ENCODE measurements around the gene SLC7A4. TPM values are rescaled to one million over a fixed set of nuclear protein-coding genes. Genes with fewer than 3 reads are reported as not detected.

SLC7A4 gene
- total and polyA plus RNA-seq, 3 donors from 2014 or later = 54.8 to 64.8 (median 60.3) TPM

DNA sequence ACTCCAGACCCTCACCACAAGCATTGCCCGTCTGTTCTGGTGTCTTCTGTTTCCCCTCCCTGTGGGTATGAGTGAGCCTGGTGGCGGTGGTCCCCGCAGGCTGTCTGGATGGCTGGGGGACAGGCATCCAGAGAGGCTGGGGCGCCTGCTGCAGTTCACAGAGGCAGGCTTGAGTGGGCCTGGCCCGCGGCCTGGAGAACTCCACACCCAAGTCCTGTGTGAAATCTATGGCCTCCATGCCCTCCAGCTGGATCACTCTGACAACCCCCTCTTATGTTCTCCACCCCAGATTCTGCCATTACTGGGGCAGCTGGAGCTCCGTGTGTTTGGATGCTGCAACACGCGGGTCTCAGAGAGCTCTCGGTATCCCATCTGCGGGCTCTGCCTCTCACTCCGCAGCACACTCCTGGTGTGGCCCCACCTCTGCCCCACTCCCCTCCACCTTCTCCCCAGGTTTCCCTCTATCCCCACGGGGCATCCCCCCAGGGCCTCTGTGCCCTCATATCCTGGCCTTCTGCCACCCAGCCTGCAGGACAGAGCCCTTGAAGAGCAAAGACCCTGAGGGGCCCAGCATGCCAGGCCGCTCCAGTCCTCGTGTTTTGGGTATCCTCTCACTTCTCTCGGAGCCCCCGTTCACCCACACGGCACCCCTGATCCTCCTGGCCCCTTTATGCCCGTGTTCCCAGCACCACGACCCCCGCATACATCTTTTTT lies 44.7 kb upstream of the SLC7A4 start:
- Histone ChIP-seq H3K4me3 (no peak overlapping the region), H3K9me3 (no peaks in the 10 kb centered on the region), H3K27me3 (no peaks in the 10 kb centered on the region), H3K4me1 (no peaks in the 10 kb centered on the region), H3K27ac (no peak overlapping the region), H3K36me3 (ENCODE audit: low read depth, missing control alignments) (no peaks in the 10 kb centered on the region)
- TF ChIP-seq, protein P1, sequence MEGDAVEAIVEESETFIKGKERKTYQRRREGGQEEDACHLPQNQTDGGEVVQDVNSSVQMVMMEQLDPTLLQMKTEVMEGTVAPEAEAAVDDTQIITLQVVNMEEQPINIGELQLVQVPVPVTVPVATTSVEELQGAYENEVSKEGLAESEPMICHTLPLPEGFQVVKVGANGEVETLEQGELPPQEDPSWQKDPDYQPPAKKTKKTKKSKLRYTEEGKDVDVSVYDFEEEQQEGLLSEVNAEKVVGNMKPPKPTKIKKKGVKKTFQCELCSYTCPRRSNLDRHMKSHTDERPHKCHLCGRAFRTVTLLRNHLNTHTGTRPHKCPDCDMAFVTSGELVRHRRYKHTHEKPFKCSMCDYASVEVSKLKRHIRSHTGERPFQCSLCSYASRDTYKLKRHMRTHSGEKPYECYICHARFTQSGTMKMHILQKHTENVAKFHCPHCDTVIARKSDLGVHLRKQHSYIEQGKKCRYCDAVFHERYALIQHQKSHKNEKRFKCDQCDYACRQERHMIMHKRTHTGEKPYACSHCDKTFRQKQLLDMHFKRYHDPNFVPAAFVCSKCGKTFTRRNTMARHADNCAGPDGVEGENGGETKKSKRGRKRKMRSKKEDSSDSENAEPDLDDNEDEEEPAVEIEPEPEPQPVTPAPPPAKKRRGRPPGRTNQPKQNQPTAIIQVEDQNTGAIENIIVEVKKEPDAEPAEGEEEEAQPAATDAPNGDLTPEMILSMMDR (IDR thresholded peaks at IDR 0.05) = no peak
- no peak for TF ChIP-seq POLR2A (IDR thresholded peaks at IDR 0.05)
- intact Hi-C loops (cut with DNase I; ENCODE audit: low total_unique reads) = no loop called here
- no peak for DNase-seq
- WGBS, 2 donors = 89 to 90% methylated on average over 19 to 21 of the region's 21 CpGs

GRCh38 chr22:21075516-21076138 lies 43.3 kb upstream of the SLC7A4 start:
- TF ChIP-seq, protein P1 (IDR thresholded peaks at IDR 0.05) = no peak
- no peak for TF ChIP-seq POLR2A (IDR thresholded peaks at IDR 0.05)
- DNase-seq = no peak
- intact Hi-C loops (cut with DNase I; ENCODE audit: low total_unique reads) = no loop called here
- WGBS, 2 donors = 87 to 93% methylated on average over 14 of the region's 14 CpGs
- Histone ChIP-seq H3K27ac (no peak overlapping the region), H3K36me3 (ENCODE audit: low read depth, missing control alignments) (no peaks in the 10 kb centered on the region), H3K27me3 (no peaks in the 10 kb centered on the region), H3K9me3 (no peaks in the 10 kb centered on the region), H3K4me1 (no peaks in the 10 kb centered on the region), H3K4me3 (no peak overlapping the region)

DNA sequence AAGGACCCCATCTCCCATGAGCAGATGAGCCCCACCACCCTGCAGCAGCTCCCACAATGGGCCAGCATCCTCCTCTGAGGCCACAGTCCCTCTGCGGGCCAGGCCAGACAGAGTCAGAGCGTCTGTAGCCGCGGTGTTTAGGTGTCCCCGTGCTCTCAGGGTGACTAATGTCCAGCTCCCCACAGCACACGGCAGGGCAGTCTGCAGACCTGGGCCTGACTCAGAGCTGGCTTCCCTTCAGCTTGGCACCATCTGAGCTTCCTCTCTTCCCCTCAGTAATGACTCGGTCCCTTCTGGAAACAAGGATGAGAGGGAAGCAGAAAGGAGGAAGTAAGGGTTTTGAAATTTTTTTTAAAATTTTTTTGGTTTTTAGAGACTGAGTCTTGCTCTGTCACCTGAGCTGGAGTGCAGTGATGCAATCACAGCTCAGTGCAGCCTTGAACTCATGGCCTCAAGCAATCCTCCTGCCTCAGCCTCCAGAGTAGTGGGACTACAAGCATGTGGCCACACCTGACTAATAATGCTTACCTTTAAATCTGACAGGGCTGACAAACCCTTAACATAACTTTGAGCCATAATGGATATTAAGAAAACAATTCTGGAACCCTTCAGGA lies 41.8 kb upstream of the SLC7A4 start:
- no peak overlapping the region for H3K27ac ChIP-seq
- H3K4me1 ChIP-seq = no peaks in the 10 kb centered on the region
- TF ChIP-seq, protein P1 (IDR thresholded peaks at IDR 0.05) = no peak
- no peak for TF ChIP-seq POLR2A (IDR thresholded peaks at IDR 0.05)
- 74% methylated on average over 2 to 7 of the region's 7 CpGs for WGBS, 2 donors
- no peaks in the 10 kb centered on the region for H3K9me3 ChIP-seq
- no peaks in the 10 kb centered on the region for H3K27me3 ChIP-seq
- no peaks in the 10 kb centered on the region for H3K36me3 ChIP-seq (ENCODE audit: low read depth, missing control alignments)
- no peak for DNase-seq
- H3K4me3 ChIP-seq = no peak overlapping the region
- intact Hi-C loops (cut with DNase I; ENCODE audit: low total_unique reads) = no loop called here

GRCh38 chr22:21073482-21073881 lies 41.1 kb upstream of the SLC7A4 start:
- Histone ChIP-seq H3K36me3 (ENCODE audit: low read depth, missing control alignments) (no peaks in the 10 kb centered on the region), H3K27me3 (no peaks in the 10 kb centered on the region), H3K4me1 (no peaks in the 10 kb centered on the region), H3K4me3 (no peak overlapping the region), H3K27ac (no peak overlapping the region), H3K9me3 (no peaks in the 10 kb centered on the region)
- 93 to 97% methylated on average over 5 of the region's 5 CpGs for WGBS, 2 donors
- intact Hi-C loops (cut with DNase I; ENCODE audit: low total_unique reads) = no loop called here
- DNase-seq = no peak
- TF ChIP-seq POLR2A (IDR thresholded peaks at IDR 0.05) = no peak
- TF ChIP-seq, protein P1 (IDR thresholded peaks at IDR 0.05) = no peak

All from testis (tissue), 3 donors.